Activated CD4-positive, alpha-beta T cell treated with anti-CD3 and anti-CD28 coated beads, Interleukin-2, Interleukin-4, amounts not matched to agents 100 ng/mL and 50 ng/mL, durations not matched to agents 16 hours and 8 hours (primary cell): ENCODE data around the gene GKAP1.
"Not testable (repeated sequence)": the region's sequence is repeated elsewhere in the genome, so short reads cannot be mapped to it uniquely, and the experiment has no call there.

Experiments used
- DNase-seq: peaks from one replicate; pipeline ENCODE4 v3.0.0-alpha.2; 2020; ENCODE audit warnings: low spot score

Gene GKAP1

DNA sequence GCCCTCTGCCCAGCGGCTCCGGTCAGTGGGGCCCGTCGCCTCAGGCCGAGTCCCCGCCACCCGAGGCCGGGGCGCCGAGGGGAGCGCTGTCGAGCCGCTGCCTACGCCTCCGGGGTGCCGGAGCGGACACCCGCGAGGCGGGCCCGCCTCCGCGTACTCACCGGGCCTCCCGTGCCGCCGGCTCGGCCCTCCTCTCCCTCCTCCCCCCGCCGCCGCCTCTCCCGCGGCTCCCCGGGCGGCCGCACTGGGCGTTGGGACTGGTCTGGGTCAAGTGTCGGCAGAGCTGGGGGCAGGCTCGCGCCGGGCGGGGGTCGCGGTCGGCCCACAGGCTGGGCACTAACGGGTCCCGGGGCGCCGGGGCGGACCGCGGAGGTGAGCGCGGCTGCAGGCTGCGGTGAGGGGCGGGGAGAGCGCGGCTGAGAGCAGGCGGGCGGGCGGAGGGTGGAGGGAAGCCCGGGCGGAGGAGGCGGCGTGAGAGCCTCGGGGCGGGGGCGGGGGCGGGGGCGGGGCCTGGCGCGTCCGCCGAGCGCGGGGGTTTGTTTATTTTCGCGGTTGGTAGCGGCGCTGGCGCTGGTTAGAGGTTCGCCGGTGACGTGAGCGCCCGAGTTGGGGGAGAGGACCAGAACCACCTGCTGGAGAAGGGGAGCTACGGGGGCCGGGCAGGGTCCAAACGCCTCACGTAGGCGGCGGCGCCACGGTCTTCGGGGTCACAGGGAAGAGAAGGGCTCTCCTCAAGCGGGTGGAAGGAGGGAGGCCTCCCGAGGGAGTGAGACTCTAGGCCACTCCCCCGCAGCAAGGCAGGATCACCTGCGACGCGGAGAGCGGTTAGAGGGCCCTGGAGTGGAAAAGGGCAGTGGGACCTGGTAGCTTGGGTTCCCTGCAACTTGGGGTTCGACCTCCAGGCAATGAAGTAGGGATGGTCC is at the start of gene GKAP1:
Gene GKAP1, minus strand, starts transcription at position 414 of the 923 bp plus-strand sequence. CDS start 11,252 bp downstream, outside the sequence.
- peak; percentile 75 for DNase-seq

DNA sequence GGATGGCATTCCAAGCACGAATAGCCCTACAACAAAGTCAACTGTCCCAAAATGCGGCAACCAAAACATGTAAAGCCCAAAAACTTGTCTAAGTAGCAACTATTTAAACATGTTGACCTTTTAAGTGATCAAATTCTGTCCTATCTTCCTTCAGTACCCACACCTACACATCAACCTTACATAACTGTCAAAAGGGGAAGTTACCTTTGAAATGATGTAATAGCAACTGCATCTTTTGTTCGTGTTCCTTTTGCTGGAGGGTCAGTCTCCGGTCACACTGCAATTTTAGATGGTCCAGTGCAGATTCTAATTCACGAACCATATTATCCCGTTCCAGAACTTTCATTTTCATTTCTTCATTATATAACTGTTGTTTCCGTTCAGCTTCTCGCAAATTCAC is 32.3 kb upstream of the GKAP1 start:
- not testable (repeated sequence) for DNase-seq

DNA sequence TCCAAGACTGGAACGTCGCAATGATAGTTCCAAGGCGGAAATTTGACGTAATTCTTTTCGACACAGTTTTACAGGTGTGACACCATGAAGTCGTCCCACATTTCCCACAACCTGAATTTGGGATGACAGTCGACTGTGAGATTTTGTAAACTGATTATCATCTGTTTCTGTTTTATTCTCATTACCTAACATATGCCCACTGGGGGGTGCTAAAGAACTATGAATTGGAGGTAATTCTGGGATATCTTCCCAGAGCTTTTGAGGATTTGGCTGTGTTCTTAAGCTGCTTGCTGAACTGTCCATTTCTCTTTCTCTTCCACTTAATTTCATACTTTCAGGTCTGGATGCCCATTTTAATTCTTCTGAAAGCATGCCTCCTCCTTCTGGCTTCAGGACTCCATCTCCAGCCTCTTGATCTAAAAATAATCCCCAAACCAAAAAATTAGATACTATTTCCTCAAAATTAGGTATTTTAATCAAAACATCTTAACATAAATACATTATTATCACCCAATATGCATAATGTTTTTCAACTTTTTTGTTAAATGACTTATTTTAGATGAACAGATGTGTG is 19.6 kb upstream of the GKAP1 start:
- not testable (repeated sequence) for DNase-seq

DNA sequence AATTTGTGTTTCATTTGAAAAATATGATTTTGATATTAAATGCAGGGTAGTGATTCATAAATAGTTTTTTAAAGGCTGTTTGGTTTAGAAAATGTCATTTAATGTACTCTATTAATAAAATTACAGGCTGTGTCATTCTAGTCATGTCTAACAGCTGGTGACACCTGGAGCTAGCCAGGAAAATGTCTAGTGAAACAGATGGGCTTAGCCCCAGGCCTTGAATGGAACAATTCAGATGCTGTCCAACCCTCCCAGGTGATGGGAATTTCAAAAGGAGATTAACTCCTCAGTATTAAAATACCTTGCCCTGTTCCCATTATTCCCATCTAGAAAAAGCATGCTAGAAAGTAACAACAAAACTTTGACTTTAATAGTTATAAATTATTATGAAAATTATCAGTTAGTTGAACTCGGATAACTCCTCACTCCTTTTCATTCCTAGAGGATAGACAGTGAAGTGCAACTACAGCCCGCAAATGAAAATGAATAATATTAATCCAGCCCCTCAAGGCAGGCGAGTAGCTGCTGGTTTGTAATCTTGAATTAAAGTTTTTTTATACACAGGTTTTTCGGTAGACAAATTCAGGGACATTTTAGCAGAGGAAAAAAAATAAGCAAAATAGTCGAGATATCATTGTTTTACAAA is 13.0 kb upstream of the GKAP1 start:
- DNase-seq = not testable (repeated sequence)

GRCh38 chr9:83824986-83825623 is 7.5 kb upstream of the GKAP1 start:
- not testable (repeated sequence) for DNase-seq

DNA sequence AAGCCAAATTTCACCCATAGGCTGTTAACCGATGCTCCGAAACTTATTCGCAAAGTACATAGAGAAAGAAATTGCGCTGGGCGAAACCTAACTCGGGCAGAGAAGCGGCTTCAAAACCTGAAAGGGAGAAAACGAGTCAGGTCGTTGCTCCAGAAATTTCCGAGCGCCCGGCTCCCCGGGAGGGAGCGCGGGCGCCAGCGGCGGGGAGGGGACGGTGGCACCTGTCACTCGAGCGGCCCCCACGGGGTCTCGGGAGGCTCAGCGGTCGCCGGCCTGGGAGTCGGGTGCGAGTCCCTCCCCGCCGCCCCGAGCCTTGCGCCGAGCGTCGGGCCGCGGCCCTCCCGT is 586 bp downstream of the GKAP1 start:
- DNase-seq = peak; percentile 11

DNA sequence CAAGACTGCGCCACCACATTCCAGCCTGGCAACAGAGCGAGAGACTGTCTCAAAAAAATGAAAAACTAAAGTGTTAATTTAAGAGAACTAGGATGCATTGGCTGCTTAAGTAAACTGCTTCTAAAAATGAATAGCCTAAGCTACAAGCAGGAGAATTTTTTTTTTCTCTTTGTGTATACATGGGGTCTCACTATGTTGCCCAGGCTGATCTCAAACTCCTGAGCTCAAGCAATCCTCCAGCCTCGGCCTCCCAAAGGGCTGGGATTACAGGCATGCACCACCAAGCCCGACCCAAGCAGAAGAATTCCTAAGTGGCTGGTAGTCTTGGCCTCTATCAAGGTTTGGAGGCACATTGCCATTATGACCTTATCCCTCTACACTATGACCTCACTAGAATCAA is 2.4 kb downstream of the GKAP1 start:
- not testable (repeated sequence) for DNase-seq

GRCh38 chr9:83809213-83809612 is 8.4 kb downstream of the GKAP1 start:
- DNase-seq = not testable (repeated sequence)

GRCh38 chr9:83804454-83804853 is 13.1 kb downstream of the GKAP1 start:
- not testable (repeated sequence) for DNase-seq

GRCh38 chr9:83803941-83804340 is 13.6 kb downstream of the GKAP1 start:
- not testable (repeated sequence) for DNase-seq

- DNase-seq = no peak
These were observed 17.1 kb downstream of the GKAP1 start for GRCh38 chr9:83800236-83801033.

GRCh38 chr9:83794051-83794450 is 23.5 kb downstream of the GKAP1 start:
- DNase-seq = no peak

DNA sequence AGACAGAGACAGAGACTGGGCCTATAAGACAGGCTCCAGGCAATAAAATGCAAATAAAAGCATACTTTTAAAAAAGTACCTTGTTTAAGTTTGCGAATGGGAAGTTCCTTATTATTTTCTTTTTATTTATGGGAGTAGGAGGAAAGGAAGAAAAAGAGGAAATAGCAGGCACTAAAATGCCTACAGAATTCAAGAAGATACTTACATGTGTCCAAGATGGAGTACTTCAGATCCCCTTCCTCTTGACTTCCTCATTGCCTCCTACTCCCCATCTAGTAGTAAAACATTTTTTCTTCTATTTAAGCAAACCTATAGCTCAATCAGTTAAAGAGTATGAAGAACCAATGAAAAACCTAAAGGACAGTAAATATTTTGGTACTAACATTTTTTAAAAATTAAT is 24.8 kb downstream of the GKAP1 start:
- no peak for DNase-seq

DNA sequence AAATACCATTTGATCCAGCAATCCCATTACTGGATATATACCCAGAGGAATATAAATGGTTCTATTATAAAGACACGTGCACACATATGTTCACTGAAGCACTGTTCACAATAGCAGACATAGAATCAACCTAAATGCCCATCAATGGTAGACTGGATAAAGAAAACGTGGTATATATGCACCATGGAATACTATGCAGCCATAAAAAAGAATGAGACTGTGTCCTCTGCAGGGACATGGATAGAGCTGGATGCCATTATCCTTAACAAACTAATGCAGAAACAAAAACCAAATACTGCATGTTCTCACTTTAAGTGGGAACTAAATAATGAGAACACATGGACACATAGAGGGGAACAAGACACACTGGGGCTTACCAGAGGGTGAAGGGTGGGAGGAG is 39.4 kb downstream of the GKAP1 start:
- DNase-seq = no peak

DNA sequence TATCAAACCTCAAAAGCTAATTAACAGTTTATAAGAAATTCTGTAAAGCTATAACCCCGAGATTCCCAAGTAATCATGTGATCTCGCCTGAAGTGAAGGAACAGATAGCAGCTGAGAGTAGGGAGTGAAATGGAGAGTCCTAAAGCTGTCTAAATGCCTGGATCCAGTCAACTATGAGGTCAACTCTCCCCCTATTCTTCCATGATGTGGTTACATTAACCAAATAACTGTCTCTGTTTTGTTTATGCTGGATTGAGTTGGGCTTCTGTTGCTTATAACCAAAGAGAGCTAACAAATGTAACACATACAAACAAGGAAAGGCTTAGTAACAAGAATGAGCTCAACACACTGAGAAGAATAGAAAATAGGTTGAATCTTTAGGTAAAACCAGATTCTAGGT is 41.6 kb downstream of the GKAP1 start:
- no peak for DNase-seq

DNA sequence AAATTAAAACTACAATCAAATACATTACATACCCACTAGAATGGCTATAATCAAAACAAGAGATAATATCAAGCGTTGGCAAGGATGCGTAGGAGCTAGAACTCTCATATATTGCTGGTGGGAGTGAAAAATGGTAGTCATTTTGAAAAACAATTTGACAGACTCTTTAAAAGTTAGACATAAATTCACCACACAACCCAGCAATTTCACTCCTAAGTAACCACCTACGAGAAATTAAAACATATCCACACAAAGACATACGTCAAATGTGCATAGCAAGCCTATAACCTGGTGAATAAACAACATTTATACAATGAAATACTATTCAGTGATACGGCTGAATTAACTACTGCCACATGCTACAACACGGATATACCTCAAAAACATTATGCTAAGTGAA is 44.7 kb downstream of the GKAP1 start:
- DNase-seq = peak; percentile 4

- DNase-seq = no peak
These were observed 52.2 kb downstream of the GKAP1 start for GRCh38 chr9:83765376-83765775.

GRCh38 chr9:83754383-83754977 is 63.1 kb downstream of the GKAP1 start:
- DNase-seq = peak; percentile 23

DNA sequence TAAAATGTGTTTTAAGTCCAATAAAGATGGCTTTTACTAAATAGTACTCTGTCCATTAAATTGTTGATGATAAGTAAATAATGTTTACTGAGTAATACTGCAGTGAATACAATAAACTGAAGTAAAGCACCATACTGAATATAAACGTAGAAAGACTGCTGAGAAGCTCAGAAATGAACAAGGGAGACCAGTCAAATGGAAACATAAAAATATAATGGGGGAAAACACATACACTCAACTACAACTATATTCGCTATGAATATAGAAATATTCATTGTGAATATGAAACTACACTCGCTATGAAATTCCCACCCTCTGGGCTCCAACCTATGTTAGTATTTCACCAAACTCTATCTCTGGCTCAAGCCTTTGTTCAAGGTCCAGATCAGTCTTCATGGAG is 67.9 kb downstream of the GKAP1 start:
- no peak for DNase-seq

- DNase-seq = no peak
These were observed 73.4 kb downstream of the GKAP1 start for GRCh38 chr9:83744206-83744605.

DNA sequence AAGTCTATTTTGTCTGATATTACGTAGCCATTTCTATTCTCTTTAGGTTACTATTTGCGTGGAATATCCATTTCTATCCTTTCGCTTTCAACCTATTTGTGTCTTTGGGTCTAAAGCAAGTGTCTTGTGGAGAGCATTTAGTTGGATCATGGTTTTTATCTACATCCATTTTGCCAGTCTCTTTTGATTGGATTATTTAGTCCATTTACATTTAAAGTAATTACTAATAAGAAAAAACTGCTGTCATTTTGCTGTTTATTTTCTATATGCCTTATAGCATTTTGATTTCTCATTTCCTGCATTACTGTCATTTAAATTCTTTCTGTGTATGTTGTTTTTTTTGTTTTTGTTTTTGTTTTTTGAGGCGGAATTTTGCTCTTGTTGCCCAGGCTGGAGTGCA is 83.8 kb downstream of the GKAP1 start:
- DNase-seq = no peak
